ENCODE data around the gene MAP1S. TPM values are rescaled to one million over a fixed set of nuclear protein-coding genes. Genes with fewer than 3 reads are reported as not detected.

MAP1S gene
- polyA plus RNA-seq, 1 donor from 2014 or later, result 5.8 TPM

- TF ChIP-seq, protein P1, sequence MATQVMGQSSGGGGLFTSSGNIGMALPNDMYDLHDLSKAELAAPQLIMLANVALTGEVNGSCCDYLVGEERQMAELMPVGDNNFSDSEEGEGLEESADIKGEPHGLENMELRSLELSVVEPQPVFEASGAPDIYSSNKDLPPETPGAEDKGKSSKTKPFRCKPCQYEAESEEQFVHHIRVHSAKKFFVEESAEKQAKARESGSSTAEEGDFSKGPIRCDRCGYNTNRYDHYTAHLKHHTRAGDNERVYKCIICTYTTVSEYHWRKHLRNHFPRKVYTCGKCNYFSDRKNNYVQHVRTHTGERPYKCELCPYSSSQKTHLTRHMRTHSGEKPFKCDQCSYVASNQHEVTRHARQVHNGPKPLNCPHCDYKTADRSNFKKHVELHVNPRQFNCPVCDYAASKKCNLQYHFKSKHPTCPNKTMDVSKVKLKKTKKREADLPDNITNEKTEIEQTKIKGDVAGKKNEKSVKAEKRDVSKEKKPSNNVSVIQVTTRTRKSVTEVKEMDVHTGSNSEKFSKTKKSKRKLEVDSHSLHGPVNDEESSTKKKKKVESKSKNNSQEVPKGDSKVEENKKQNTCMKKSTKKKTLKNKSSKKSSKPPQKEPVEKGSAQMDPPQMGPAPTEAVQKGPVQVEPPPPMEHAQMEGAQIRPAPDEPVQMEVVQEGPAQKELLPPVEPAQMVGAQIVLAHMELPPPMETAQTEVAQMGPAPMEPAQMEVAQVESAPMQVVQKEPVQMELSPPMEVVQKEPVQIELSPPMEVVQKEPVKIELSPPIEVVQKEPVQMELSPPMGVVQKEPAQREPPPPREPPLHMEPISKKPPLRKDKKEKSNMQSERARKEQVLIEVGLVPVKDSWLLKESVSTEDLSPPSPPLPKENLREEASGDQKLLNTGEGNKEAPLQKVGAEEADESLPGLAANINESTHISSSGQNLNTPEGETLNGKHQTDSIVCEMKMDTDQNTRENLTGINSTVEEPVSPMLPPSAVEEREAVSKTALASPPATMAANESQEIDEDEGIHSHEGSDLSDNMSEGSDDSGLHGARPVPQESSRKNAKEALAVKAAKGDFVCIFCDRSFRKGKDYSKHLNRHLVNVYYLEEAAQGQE (IDR thresholded peaks at IDR 0.05; ENCODE audit: borderline replicate concordance), result no peak
- TF ChIP-seq SMC3 (conservative IDR thresholded peaks at IDR 0.05; ENCODE audit: poor library complexity), result no peak
- no peak for TF ChIP-seq TAF1 (IDR thresholded peaks at IDR 0.05; ENCODE audit: low read depth)
These were observed 35.0 kb upstream of the MAP1S start (continued) for GRCh38 chr19:17684256-17684655.

DNA sequence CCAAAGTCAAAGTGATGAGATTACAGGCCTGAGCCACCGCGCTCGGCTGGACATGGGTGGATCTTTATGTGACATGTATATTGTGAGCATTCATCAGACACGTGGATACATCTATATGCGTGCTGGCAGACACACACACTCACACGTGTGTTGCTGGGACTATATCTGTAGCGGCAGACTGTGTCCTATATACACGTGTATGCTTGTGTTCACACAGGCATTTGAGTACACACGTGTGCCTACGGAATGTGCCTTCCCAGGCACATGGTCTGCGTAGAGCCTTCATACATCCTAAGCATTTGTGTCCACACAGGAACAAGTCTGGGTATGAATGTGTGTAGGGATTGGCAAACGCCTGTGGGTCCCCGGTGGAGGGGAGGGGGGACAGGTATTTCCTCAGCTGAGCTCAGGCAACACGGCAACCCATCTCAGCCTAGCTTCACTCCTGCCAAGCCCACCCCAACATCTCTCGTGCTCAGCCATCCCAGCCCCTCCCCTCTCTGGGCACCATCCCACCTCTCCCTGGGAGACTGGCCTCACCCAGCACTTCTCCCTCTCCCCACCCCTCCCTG, 33.7 kb upstream of the MAP1S start:
- Histone ChIP-seq H3K27ac (ENCODE audit: low read length) (no peak overlapping the region), H3K9me2 (ENCODE audit: insufficient read depth, low read length) (no peaks in the 10 kb centered on the region), H3K9ac (ENCODE audit: low read length) (peak overlapping the region; percentile 41), H3K79me2 (replicated peaks; ENCODE audit: insufficient read depth, low read length) (no peaks in the 10 kb centered on the region), H3K36me3 (ENCODE audit: insufficient read depth, low read length) (no peaks in the 10 kb centered on the region), H3K4me2 (ENCODE audit: low read length) (no peak overlapping the region), H3F3A (ENCODE audit: insufficient read depth, low read length, poor library complexity, severe bottlenecking) (no peaks in the 10 kb centered on the region), H3K4me3 (ENCODE audit: low read length) (peak overlapping the region; percentile 99), H3K9me3 (ENCODE audit: low read length) (no peaks in the 10 kb centered on the region), H2AFZ (ENCODE audit: low read depth, low read length) (no peak overlapping the region), H4K20me1 (ENCODE audit: insufficient read depth) (no peaks in the 10 kb centered on the region), H3K27me3 (ENCODE audit: insufficient read depth, low read depth, low read length) (peaks cover 12% of the 10 kb centered on the region)
- TF ChIP-seq EP300 (conservative IDR thresholded peaks at IDR 0.05; ENCODE audit: poor library complexity, severe bottlenecking) (no peak), RAD21 (conservative IDR thresholded peaks at IDR 0.05) (no peak), TAF1 (IDR thresholded peaks at IDR 0.05; ENCODE audit: low read depth) (no peak), POLR2AphosphoS5 (IDR thresholded peaks at IDR 0.05) (no peak), MXI1 (conservative IDR thresholded peaks at IDR 0.05; ENCODE audit: poor library complexity, severe bottlenecking) (no peak), SMC3 (conservative IDR thresholded peaks at IDR 0.05; ENCODE audit: poor library complexity) (no peak), EZH2 (IDR thresholded peaks at IDR 0.05; ENCODE audit: borderline replicate concordance, insufficient read depth, low read length, poor library complexity, severe bottlenecking) (no peak), CTCF (IDR thresholded peaks at IDR 0.05; ENCODE audit: poor library complexity, severe bottlenecking) (no peak)
- TF ChIP-seq, protein P1 (IDR thresholded peaks at IDR 0.05; ENCODE audit: borderline replicate concordance), result no peak
